ENCODE results near the gene LAMC3. TPM values are rescaled to one million over a fixed set of nuclear protein-coding genes. Genes with fewer than 3 reads are reported as not detected.

LAMC3 gene
- total RNA-seq, 2 experiments from 2014 or later, result 0.66 to 1.7 TPM

- no peak overlapping the region for H3K4me3 Mint-ChIP-seq
- no peak for TF ChIP-seq CTCF (IDR thresholded peaks at IDR 0.05)
- peaks cover 0 to 10% of the 10 kb centered on the region in 2 experiments for H3K9me3 ChIP-seq (ENCODE audit: control insufficient read depth in 1 of 2, insufficient read depth in 1 of 2, low read length in 2 of 2)
- no peaks in the 10 kb centered on the region for H3K36me3 ChIP-seq (ENCODE audit: insufficient read depth, low read length)
- H3K9me3 Mint-ChIP-seq, result no peaks in the 10 kb centered on the region
- H3K27ac Mint-ChIP-seq, result no peak overlapping the region
- ChIA-PET POLR2A (no interaction called here), CTCF (no interaction called here)
- H3K4me3 ChIP-seq (ENCODE audit: low read length), result no peak overlapping the region
- ATAC-seq (ENCODE audit: poor library complexity) (no peak), DNase-seq (no peak)
- H3K4me1 Mint-ChIP-seq (ENCODE audit: low read depth), result no peaks in the 10 kb centered on the region
- no peaks in the 10 kb centered on the region for H3K4me1 ChIP-seq (ENCODE audit: insufficient read depth, low read length)
- H3K27me3 ChIP-seq (ENCODE audit: control insufficient read depth in 1 of 2, insufficient read depth in 2 of 2, low read length in 2 of 2), result peaks cover 7 to 16% of the 10 kb centered on the region in 2 experiments
- no peak overlapping the region for H3K27ac ChIP-seq (ENCODE audit: low read depth in 1 of 2, low read length in 2 of 2)
- no peaks in the 10 kb centered on the region for H3K36me3 Mint-ChIP-seq (ENCODE audit: low read depth)
- H3K27me3 Mint-ChIP-seq, result peaks cover 44% of the 10 kb centered on the region
- intact Hi-C loops (cut with DNase I, micrococcal nuclease), result no loop called here
Measured at GRCh38 chr9:131015876-131016397, 7.0 kb downstream of the LAMC3 start.

DNA sequence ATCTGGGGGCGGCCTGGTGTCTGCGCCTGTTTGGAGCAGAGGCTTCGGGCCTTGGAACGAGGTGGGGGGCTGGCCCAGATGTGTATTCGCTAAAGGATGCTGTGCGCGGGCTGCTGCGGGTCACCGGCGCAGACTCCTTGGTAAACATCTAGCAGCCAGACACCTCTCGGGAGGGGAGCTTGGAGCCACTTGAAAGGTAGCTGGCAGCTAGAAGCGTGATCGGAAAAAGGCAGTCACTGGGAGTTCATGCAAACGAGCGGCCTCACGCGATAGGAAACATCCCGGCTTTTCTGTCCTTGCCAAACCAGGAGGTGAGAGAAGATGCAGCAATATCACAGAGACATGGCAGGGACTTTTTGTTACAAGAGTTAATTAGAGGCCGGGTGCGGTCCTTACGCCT is 8.1 kb downstream of the LAMC3 start:
- intact Hi-C loops (cut with DNase I, micrococcal nuclease), result no loop called here
- no peak overlapping the region for H3K27ac ChIP-seq (ENCODE audit: low read depth in 1 of 2, low read length in 2 of 2)
- no peaks in the 10 kb centered on the region for H3K4me1 ChIP-seq (ENCODE audit: insufficient read depth, low read length)
- ATAC-seq (ENCODE audit: poor library complexity) (no peak), DNase-seq (no peak)
- no peak for TF ChIP-seq CTCF (IDR thresholded peaks at IDR 0.05)
- Mint-ChIP-seq H3K36me3 (ENCODE audit: low read depth) (no peaks in the 10 kb centered on the region), H3K27me3 (peaks cover 41% of the 10 kb centered on the region), H3K9me3 (no peaks in the 10 kb centered on the region), H3K4me3 (no peak overlapping the region), H3K27ac (no peak overlapping the region), H3K4me1 (ENCODE audit: low read depth) (no peaks in the 10 kb centered on the region)
- H3K36me3 ChIP-seq (ENCODE audit: insufficient read depth, low read length), result no peaks in the 10 kb centered on the region
- H3K4me3 ChIP-seq (ENCODE audit: low read length), result no peak overlapping the region
- peaks cover 0 to 10% of the 10 kb centered on the region in 2 experiments for H3K9me3 ChIP-seq (ENCODE audit: control insufficient read depth in 1 of 2, insufficient read depth in 1 of 2, low read length in 2 of 2)
- ChIA-PET POLR2A (no interaction called here), CTCF (no interaction called here)
- H3K27me3 ChIP-seq (ENCODE audit: control insufficient read depth in 1 of 2, insufficient read depth in 2 of 2, low read length in 2 of 2), result peaks cover 0 to 8% of the 10 kb centered on the region in 2 experiments

- Histone ChIP-seq H3K9me3 (ENCODE audit: control insufficient read depth in 1 of 2, insufficient read depth in 1 of 2, low read length in 2 of 2) (peaks cover 0 to 10% of the 10 kb centered on the region in 2 experiments), H3K36me3 (ENCODE audit: insufficient read depth, low read length) (no peaks in the 10 kb centered on the region), H3K27ac (ENCODE audit: low read depth in 1 of 2, low read length in 2 of 2) (no peak overlapping the region), H3K27me3 (ENCODE audit: control insufficient read depth in 1 of 2, insufficient read depth in 2 of 2, low read length in 2 of 2) (no peaks in the 10 kb centered on the region), H3K4me3 (ENCODE audit: low read length) (no peak overlapping the region), H3K4me1 (ENCODE audit: insufficient read depth, low read length) (no peaks in the 10 kb centered on the region)
- CTCF ChIA-PET, result interaction anchor here (1.1 kb wide), 1 partner anchor 28 kb away, joined by 3 read pairs; no protein-coding TSS in a partner anchor
- no peaks in the 10 kb centered on the region for H3K9me3 Mint-ChIP-seq
- no peak overlapping the region for H3K27ac Mint-ChIP-seq
- POLR2A ChIA-PET, result no interaction called here
- intact Hi-C loops (cut with DNase I, micrococcal nuclease), result no loop called here
- DNase-seq (no peak), ATAC-seq (ENCODE audit: poor library complexity) (no peak)
- H3K4me3 Mint-ChIP-seq, result no peak overlapping the region
- no peaks in the 10 kb centered on the region for H3K4me1 Mint-ChIP-seq (ENCODE audit: low read depth)
- no peaks in the 10 kb centered on the region for H3K36me3 Mint-ChIP-seq (ENCODE audit: low read depth)
- peaks cover 39% of the 10 kb centered on the region for H3K27me3 Mint-ChIP-seq
- TF ChIP-seq CTCF (IDR thresholded peaks at IDR 0.05), result no peak
Measured at GRCh38 chr9:131018621-131019020, 9.6 kb downstream of the LAMC3 start.
